HEK293 (cell line): Measurements from ENCODE around the gene DYNLL2.

ENCODE experiments used
- PRDM6 ChIP-seq: fragments of 450-650 bp; formaldehyde crosslinking; IDR thresholded peaks from 2 replicates; pipeline ENCODE4 v1.5.1; 2017; ENCODE audit warnings: missing biosample characterization, missing genetic modification characterization
- YY1 ChIP-seq: fragments of 450-650 bp; formaldehyde crosslinking; IDR thresholded peaks from 2 replicates; pipeline ENCODE4 v1.5.1; 2018; ENCODE audit warnings: missing biosample characterization, missing genetic modification characterization
- ZNF140 ChIP-seq: fragments of 450-650 bp; formaldehyde crosslinking; IDR thresholded peaks from 2 replicates; pipeline ENCODE4 v1.5.1; 2016; ENCODE audit warnings: missing biosample characterization, missing genetic modification characterization
- ZNF530 ChIP-seq: fragments of 450-650 bp; formaldehyde crosslinking; IDR thresholded peaks from 2 replicates; pipeline ENCODE4 v1.5.1; 2016; ENCODE audit warnings: low read depth, missing biosample characterization, missing genetic modification characterization

- TF ChIP-seq PRDM6 (no peak), YY1 (tag by site-specific recombination) (no peak), ZNF530 (tag by site-specific recombination) (no peak), ZNF140 (tag by site-specific recombination) (no peak)
Observed at GRCh38 chr17:58121925-58122324, 38.7 kb downstream of the DYNLL2 start.
